H9 (cell line): ENCODE results near the gene NEUROG1. TPM values are rescaled to one million over a fixed set of nuclear protein-coding genes. Genes with fewer than 3 reads are reported as not detected.
A peak's percentile ranks its signal among the peaks of the same experiment; 100 is the strongest.

ENCODE experiments used
- DNase-seq: peaks from one replicate; pipeline ENCODE4 v3.0.0-alpha.2; 2017
- H2AFZ ChIP-seq: one replicate; pipeline ENCODE4 v1.6.1; 2013; ENCODE audit warnings: mild to moderate bottlenecking, low read length, control low read depth, moderate library complexity
- H2AK5ac ChIP-seq: 2 replicates; pipeline ENCODE4 v1.6.1; 2013; ENCODE audit warnings: low read length, control low read depth, mixed read lengths; ENCODE audit not compliant: insufficient read length
- H2BK120ac ChIP-seq: one replicate; pipeline ENCODE4 v1.6.1; 2013; ENCODE audit warnings: low read depth, mild to moderate bottlenecking, low read length, control low read depth, inconsistent platforms; ENCODE audit not compliant: poor library complexity, severe bottlenecking
- H2BK12ac ChIP-seq: 2 replicates; pipeline ENCODE4 v1.6.1; 2013; ENCODE audit warnings: low read length, control low read depth, mixed read lengths, low read depth; ENCODE audit not compliant: insufficient read length
- H2BK15ac ChIP-seq: 2 replicates; pipeline ENCODE4 v1.6.1; 2013; ENCODE audit warnings: low read depth, low read length, control low read depth
- H2BK20ac ChIP-seq: one replicate; pipeline ENCODE4 v1.6.1; 2013; ENCODE audit warnings: low read depth, mild to moderate bottlenecking, low read length, control low read depth, inconsistent platforms; ENCODE audit not compliant: poor library complexity, severe bottlenecking
- H2BK5ac ChIP-seq: 2 replicates; pipeline ENCODE4 v1.6.1; 2013; ENCODE audit warnings: low read length, control low read depth, mixed read lengths; ENCODE audit not compliant: insufficient read length
- H3K14ac ChIP-seq: 2 replicates; pipeline ENCODE4 v1.6.1; 2013; ENCODE audit warnings: low read length, control low read depth; ENCODE audit not compliant: insufficient read depth
- H3K18ac ChIP-seq: 2 replicates; pipeline ENCODE4 v1.6.1; 2013; ENCODE audit warnings: low read depth, mild to moderate bottlenecking, mixed read lengths, low read length, control low read depth; ENCODE audit not compliant: insufficient read length
- H3K23ac ChIP-seq: 2 replicates; pipeline ENCODE4 v1.6.1; 2013; ENCODE audit warnings: low read length, control low read depth, mixed read lengths, low read depth; ENCODE audit not compliant: insufficient read length
- H3K23me2 ChIP-seq: 2 replicates; pipeline ENCODE4 v1.6.1; 2013; ENCODE audit warnings: low read depth, mild to moderate bottlenecking, mixed read lengths, low read length, control low read depth; ENCODE audit not compliant: insufficient read length, poor library complexity, severe bottlenecking
- H3K27ac ChIP-seq: 2 replicates; pipeline ENCODE4 v1.5.1; 2013; ENCODE audit warnings: low read length, control low read depth, mixed read lengths, low read depth; ENCODE audit not compliant: insufficient read length
- H3K27me3 ChIP-seq: 2 replicates; pipeline ENCODE4 v1.6.1; 2013; ENCODE audit warnings: low read length, control low read depth, inconsistent platforms; ENCODE audit not compliant: insufficient read depth
- H3K4ac ChIP-seq: 2 replicates; pipeline ENCODE4 v1.6.1; 2013; ENCODE audit warnings: low read depth, mild to moderate bottlenecking, control low read depth, inconsistent platforms, low read length, moderate library complexity
- H3K4me1 ChIP-seq: 2 replicates; pipeline ENCODE4 v1.6.1; 2013; ENCODE audit warnings: low read length, control low read depth, inconsistent platforms; ENCODE audit not compliant: insufficient read depth
- H3K4me2 ChIP-seq: 2 replicates; pipeline ENCODE4 v1.6.1; 2013; ENCODE audit warnings: low read length, control low read depth, mixed read lengths; ENCODE audit not compliant: insufficient read length, insufficient read depth
- H3K56ac ChIP-seq: 2 replicates; pipeline ENCODE4 v1.6.1; 2013; ENCODE audit warnings: low read depth, mild to moderate bottlenecking, mixed read lengths, low read length, control low read depth; ENCODE audit not compliant: insufficient read length
- H3K79me1 ChIP-seq: 2 replicates; pipeline ENCODE4 v1.6.1; 2013; ENCODE audit warnings: low read depth, mild to moderate bottlenecking, moderate library complexity, low read length, control low read depth, inconsistent platforms; ENCODE audit not compliant: insufficient read depth, poor library complexity, severe bottlenecking
- H3K79me2 ChIP-seq: 2 replicates; pipeline ENCODE4 v1.6.1; 2013; ENCODE audit warnings: low read length, control low read depth, inconsistent platforms; ENCODE audit not compliant: insufficient read depth
- H3K9ac ChIP-seq: 2 replicates; pipeline ENCODE4 v1.6.1; 2013; ENCODE audit warnings: low read length, control low read depth, mixed read lengths; ENCODE audit not compliant: insufficient read length; ENCODE audit errors: extremely low read depth
- H3K9me3 ChIP-seq: one replicate; pipeline ENCODE4 v1.6.1; 2013; ENCODE audit warnings: low read depth, low read length, inconsistent platforms; ENCODE audit not compliant: control insufficient read depth
- H3T11ph ChIP-seq: one replicate; pipeline ENCODE4 v1.6.1; 2013; ENCODE audit warnings: mild to moderate bottlenecking, low read length, control low read depth, inconsistent platforms
- H4K20me1 ChIP-seq: one replicate; pipeline ENCODE4 v1.6.1; 2013; ENCODE audit not compliant: control insufficient read depth, insufficient read length, insufficient read depth
- H4K5ac ChIP-seq: 2 replicates; pipeline ENCODE4 v1.6.1; 2013; ENCODE audit warnings: low read depth, mild to moderate bottlenecking, mixed read lengths, low read length, control low read depth; ENCODE audit not compliant: insufficient read length
- H4K8ac ChIP-seq: replicated peaks from 2 replicates; pipeline ENCODE4 v1.6.1; 2013; ENCODE audit warnings: low read length, control low read depth, mixed read lengths, low read depth; ENCODE audit not compliant: insufficient read length
- H4K91ac ChIP-seq: 2 replicates; pipeline ENCODE4 v1.6.1; 2013; ENCODE audit warnings: low read depth, mild to moderate bottlenecking, moderate library complexity, mixed read lengths, low read length, control low read depth; ENCODE audit not compliant: insufficient read length
- H3K27ac Mint-ChIP-seq, 3 experiments: 2 replicates in 2 of 3; 3 replicates in 1 of 3; pipeline ENCODE4 v1.8.0; 2020 to 2021; ENCODE audit warnings: mixed read lengths in 3 of 3, mild to moderate bottlenecking in 1 of 3, moderate library complexity in 1 of 3
- H3K27me3 Mint-ChIP-seq: 2 replicates; pipeline ENCODE4 v1.8.0; 2021; ENCODE audit warnings: low read depth, mild to moderate bottlenecking, moderate library complexity, mixed read lengths
- H3K36me3 Mint-ChIP-seq, 3 experiments: 2 replicates in 2 of 3; 3 replicates in 1 of 3; pipeline ENCODE4 v1.8.0; 2020 to 2021; ENCODE audit warnings: low read depth in 3 of 3, mixed read lengths in 3 of 3; ENCODE audit not compliant: insufficient read depth in 1 of 3
- H3K4me1 Mint-ChIP-seq, 2 experiments: 2 replicates each; pipeline ENCODE4 v1.8.0; 2020; ENCODE audit warnings: mixed read lengths in 2 of 2
- H3K4me3 Mint-ChIP-seq, 2 experiments: 2 replicates in 1 of 2; 3 replicates in 1 of 2; pipeline ENCODE4 v1.8.0; 2020 to 2021; ENCODE audit warnings: mild to moderate bottlenecking in 2 of 2, mixed read lengths in 2 of 2, moderate library complexity in 1 of 2
- H3K9me3 Mint-ChIP-seq, 2 experiments: 2 replicates in 1 of 2; 3 replicates in 1 of 2; pipeline ENCODE4 v1.8.0; 2020; ENCODE audit warnings: mild to moderate bottlenecking in 2 of 2, mixed read lengths in 2 of 2, moderate library complexity in 1 of 2
- CTCF ChIP-seq: fragments of 200-600 bp; sonication (generic); conservative IDR thresholded peaks from 3 replicates; pipeline ENCODE4 v1.8.0; 2021; ENCODE audit warnings: antibody characterized with exemption, mild to moderate bottlenecking
- WGBS: extraction: QIAGEN DNeasy Blood & Tissue Kit; methylation state at CpG from one replicate; pipeline ENCODE4 v1.1.7; 2013; ENCODE audit warnings: missing lambda C conversion rate, low lambda C conversion rate, mixed read lengths; ENCODE audit not compliant: insufficient read length; ENCODE audit errors: extremely low coverage; 5-methylcytosine and 5-hydroxymethylcytosine counted together
- long read RNA-seq: library from polyadenylated mRNA; unstranded; transcript quantifications from one replicate; pipeline ENCODE4 v2.0.0, GENCODE V29; 2020
- total RNA-seq: library from RNA; stranded (reverse); gene quantifications from 2 replicates; pipeline ENCODE4 v1.2.1, GENCODE V29; 2021

The NEUROG1 gene
- total RNA-seq = not detected in 2 replicates
- long read RNA-seq, partial matches to known transcripts = 0 of 1 reads
- long read RNA-seq, other reads (novel, unspliced or antisense) = 0 of 1 reads

GRCh38 chr5:135535820-135536801, at the start of gene NEUROG1:
Gene NEUROG1, minus strand, starts transcription at chr5:135535964. Its CDS starts 274 bp downstream, at chr5:135535690.
- H3K4me3 Mint-ChIP-seq = peak within 1 kb of the TSS; percentile 34 to 78; a peak in 4 of 5 replicates
- Histone ChIP-seq H3K23me2 (peaks cover 13% of the 10 kb centered on the region), H3K4me1 (peaks cover 2% of the 10 kb centered on the region; the same call in 1 of the 2 replicates), H4K91ac (no peak within 1 kb of the TSS), H3K79me1 (no peaks in the 10 kb centered on the region), H3K18ac (no peak within 1 kb of the TSS), H4K5ac (no peak within 1 kb of the TSS), H3K4me2 (peak within 1 kb of the TSS; percentile 61), H3K14ac (peak within 1 kb of the TSS; percentile 43; the same call in 1 of the 2 replicates), H3K4ac (no peak within 1 kb of the TSS), H3K27ac (no peak within 1 kb of the TSS), H3K9ac (no peak within 1 kb of the TSS), H3T11ph (no peak within 1 kb of the TSS), H3K9me3 (peaks cover 7% of the 10 kb centered on the region), H3K56ac (no peak within 1 kb of the TSS), H2AK5ac (no peak within 1 kb of the TSS), H3K23ac (no peak within 1 kb of the TSS), H4K20me1 (no peaks in the 10 kb centered on the region), H2BK15ac (no peak within 1 kb of the TSS), H2BK120ac (no peak within 1 kb of the TSS), H3K27me3 (peaks cover 93% of the 10 kb centered on the region), H2AFZ (no peak within 1 kb of the TSS), H2BK5ac (no peak within 1 kb of the TSS), H2BK12ac (no peak within 1 kb of the TSS), H2BK20ac (no peak within 1 kb of the TSS), H4K8ac (no peak within 1 kb of the TSS), H3K79me2 (no peaks in the 10 kb centered on the region)
- no peak for TF ChIP-seq CTCF
- H3K36me3 Mint-ChIP-seq = peaks cover 0 to 1% (median 0%) of the 10 kb centered on the region in 3 experiments; a peak in 3 of 7 replicates
- DNase-seq = peak; percentile 93
- no CpG with 5 or more reads among the region's 74 CpGs for WGBS
- H3K9me3 Mint-ChIP-seq = peaks cover 14 to 15% of the 10 kb centered on the region in 2 experiments
- peaks cover 11 to 27% of the 10 kb centered on the region in 2 experiments for H3K4me1 Mint-ChIP-seq
- H3K27me3 Mint-ChIP-seq = peaks cover 100% of the 10 kb centered on the region
- H3K27ac Mint-ChIP-seq = no peak within 1 kb of the TSS
